ENCODE data around the gene PRMT9. TPM values are rescaled to one million over a fixed set of nuclear protein-coding genes. Genes with fewer than 3 reads are reported as not detected.

Gene PRMT9
- total and polyA plus RNA-seq, 12 donors: 3.0 to 7.3 (median 6.5) TPM

DNA sequence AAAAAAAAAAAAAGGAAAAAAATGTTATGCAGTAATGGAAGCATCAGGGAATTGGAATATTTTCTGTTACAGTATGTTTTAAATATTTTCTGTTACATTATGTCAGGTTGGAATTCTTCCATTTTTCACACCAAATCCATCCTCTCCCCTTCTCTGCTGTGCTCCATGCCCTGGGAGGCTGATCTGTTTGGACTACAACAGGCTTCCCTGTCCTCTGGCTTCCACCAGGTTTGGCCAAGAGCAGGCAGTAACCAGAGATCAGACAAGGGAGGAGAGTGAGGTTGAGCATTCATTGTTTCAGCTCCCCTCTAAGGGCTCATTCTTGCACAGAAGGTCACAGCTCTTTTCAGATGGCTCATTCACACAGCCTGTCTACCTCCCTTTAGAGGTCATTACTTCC is 78.5 kb downstream of the PRMT9 start:
- H3K4me3 ChIP-seq: no peak overlapping the region
- intact Hi-C loops (cut with DNase I): no loop called here
- no peaks in the 10 kb centered on the region for H3K9me3 ChIP-seq
- TF ChIP-seq CTCF (IDR thresholded peaks at IDR 0.05): no peak
- ATAC-seq (no peak), DNase-seq (no peak)
- H3K27ac ChIP-seq: no peak overlapping the region
- no peaks in the 10 kb centered on the region for H3K36me3 ChIP-seq
- H3K27me3 ChIP-seq: no peaks in the 10 kb centered on the region
- no peaks in the 10 kb centered on the region for H3K4me1 ChIP-seq

DNA sequence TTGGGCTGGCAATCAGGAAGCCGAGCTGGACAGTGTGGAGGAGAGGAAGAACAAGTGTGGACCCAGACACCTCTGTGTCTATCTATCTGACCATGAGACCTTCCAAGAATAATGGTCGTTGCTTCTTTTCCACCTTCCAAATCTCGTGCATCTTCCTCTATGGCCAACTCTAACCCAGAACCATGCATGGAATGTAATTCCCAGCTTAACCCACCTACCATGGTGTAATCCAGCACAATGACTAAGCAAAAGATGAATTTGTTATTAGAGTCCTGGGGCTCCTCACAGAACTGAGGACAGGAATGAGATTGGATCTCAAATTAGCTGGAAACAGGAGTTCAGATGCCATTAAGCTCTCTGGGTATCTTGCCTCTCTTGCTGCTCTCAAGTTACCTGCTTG is 84.2 kb downstream of the PRMT9 start:
- DNase-seq (no peak), ATAC-seq (no peak)
- no peak overlapping the region for H3K27ac ChIP-seq
- no peaks in the 10 kb centered on the region for H3K4me1 ChIP-seq
- H3K9me3 ChIP-seq: no peaks in the 10 kb centered on the region
- TF ChIP-seq CTCF (IDR thresholded peaks at IDR 0.05): no peak
- no peak overlapping the region for H3K4me3 ChIP-seq
- H3K27me3 ChIP-seq: peaks cover 0 to 5% (median 0%) of the 10 kb centered on the region in 7 donors
- intact Hi-C loops (cut with DNase I): loop anchor here in 2 of 10 donors (10.0 kb wide), 3 partner anchors 495 to 585 kb away; no protein-coding TSS in a partner anchor
- WGBS, 2 donors: 67 to 77% methylated on average over 3 of the region's 3 CpGs
- H3K36me3 ChIP-seq: no peaks in the 10 kb centered on the region

DNA sequence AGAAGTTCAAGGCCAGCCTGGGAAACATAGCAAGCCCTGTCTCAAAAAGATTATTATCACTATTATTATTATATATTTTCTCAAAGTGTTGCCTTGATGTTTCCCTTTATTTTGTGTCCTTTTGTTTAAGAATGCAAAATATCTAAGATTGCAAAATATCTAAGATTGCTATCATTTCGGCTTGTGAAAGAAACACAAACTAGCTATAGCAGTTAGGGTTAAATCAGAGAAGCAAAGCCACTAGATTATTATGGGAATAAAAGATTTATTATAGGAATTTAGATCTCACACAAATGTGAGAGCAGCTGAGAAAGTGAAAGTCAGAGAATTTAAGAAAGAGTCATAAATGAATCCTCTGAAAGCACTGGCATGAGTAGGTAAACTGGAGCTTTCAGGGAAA is 84.8 kb downstream of the PRMT9 start:
- Histone ChIP-seq H3K36me3 (no peaks in the 10 kb centered on the region), H3K9me3 (no peaks in the 10 kb centered on the region), H3K27me3 (peaks cover 0 to 5% (median 0%) of the 10 kb centered on the region in 7 donors), H3K4me1 (no peaks in the 10 kb centered on the region), H3K27ac (no peak overlapping the region), H3K4me3 (no peak overlapping the region)
- ATAC-seq: no peak
- DNase-seq: no peak
- intact Hi-C loops (cut with DNase I): loop anchor here in 2 of 10 donors (10.0 kb wide), 3 partner anchors 494 to 584 kb away; no protein-coding TSS in a partner anchor
- TF ChIP-seq CTCF (IDR thresholded peaks at IDR 0.05): no peak
- WGBS, 2 donors: 88 to 96% methylated on average over 1 of the region's 1 CpG

GRCh38 chr4:147597561-147597960 is 86.4 kb downstream of the PRMT9 start:
- DNase-seq (no peak), ATAC-seq (no peak)
- WGBS, 2 donors: 77 to 91% methylated on average over 2 of the region's 2 CpGs
- Histone ChIP-seq H3K27ac (no peak overlapping the region), H3K9me3 (no peaks in the 10 kb centered on the region), H3K4me3 (no peak overlapping the region), H3K36me3 (no peaks in the 10 kb centered on the region), H3K4me1 (no peaks in the 10 kb centered on the region), H3K27me3 (peaks cover 0 to 5% (median 0%) of the 10 kb centered on the region in 7 donors)
- intact Hi-C loops (cut with DNase I): loop anchor here in 2 of 10 donors (10.0 kb wide), 3 partner anchors 493 to 583 kb away; no protein-coding TSS in a partner anchor
- no peak for TF ChIP-seq CTCF (IDR thresholded peaks at IDR 0.05)

Data from heart right ventricle (tissue), 16 donors.